A549 (cell line): Measurements from ENCODE around the gene TMSB15B. TPM values are rescaled to one million over a fixed set of nuclear protein-coding genes. Genes with fewer than 3 reads are reported as not detected.
"Not testable (repeated sequence)": the region's sequence is repeated elsewhere in the genome, so short reads cannot be mapped to it uniquely, and the experiment has no call there.

Source experiments
- ATAC-seq, 2 experiments: fragments of 200-7000 bp in 1 of 2; fragments of >200 bp in 1 of 2; cut with Nextera tagmentation in 1 of 2; cut with Tn5 transposase in 1 of 2; 3 replicates each; pipeline versions ENCODE4 v1.8.0 to v1.9.1; 2018 to 2020; ENCODE audit warnings: mild to moderate bottlenecking in 1 of 2, moderate library complexity in 1 of 2
- CTCF ChIA-PET: fragments of 300-600 bp; sonication (Branson Sonifier 250); formaldehyde crosslinking; extraction: SDS; loops from one replicate; lab custom pipeline; 2021; ENCODE audit warnings: antibody characterized with exemption, inconsistent platforms; lab: Yijun Ruan, JAX
- POLR2A ChIA-PET: fragments of 350-600 bp; formaldehyde crosslinking; extraction: SDS; loops from one replicate; lab custom pipeline; 2021; ENCODE audit warnings: antibody characterized with exemption, inconsistent platforms; lab: Yijun Ruan, JAX
- DNase-seq, 2 experiments: peaks; one replicate each; pipeline versions ENCODE4 v3.0.0 to v3.0.0-alpha.2; 2011 to 2016; ENCODE audit warnings: low read depth in 1 of 2, low spot score in 1 of 2
- FAIRE-seq: peaks from 2 replicates; lab custom pipeline; 2011; peaks lifted over from hg19 to GRCh38; lab: Jason Lieb, UNC
- H3K27ac ChIP-seq, 2 experiments: fragments of >200 bp; sonication (Bioruptor Twin); formaldehyde crosslinking; 3 replicates each; pipeline ENCODE4 v1.5.1; 2016 to 2017
- H3K4me1 ChIP-seq: fragments of >200 bp; sonication (Bioruptor Twin); formaldehyde crosslinking; 3 replicates; pipeline ENCODE4 v1.6.1; 2016
- H3K4me2 ChIP-seq: fragments of >200 bp; sonication (Bioruptor Twin); formaldehyde crosslinking; 3 replicates; pipeline ENCODE4 v1.6.1; 2016
- H3K4me3 ChIP-seq: fragments of >200 bp; sonication (Bioruptor Twin); formaldehyde crosslinking; 3 replicates; pipeline ENCODE4 v1.5.1; 2016
- H3K9me3 ChIP-seq: fragments of >200 bp; sonication (Bioruptor Twin); formaldehyde crosslinking; 3 replicates; pipeline ENCODE4 v1.6.1; 2016
- REST ChIP-seq: fragments of 200-600 bp; sonication (generic); IDR thresholded peaks from 2 replicates; pipeline ENCODE4 v1.6.1; 2016; ENCODE audit warnings: antibody characterized with exemption, mild to moderate bottlenecking, moderate library complexity
- SREBF2 ChIP-seq: fragments of 450-650 bp; IDR thresholded peaks from 2 replicates; pipeline ENCODE4 v1.6.1; 2014; ENCODE audit warnings: mild to moderate bottlenecking, moderate library complexity
- WGBS: methylation state at CpG from one replicate; pipeline ENCODE4 v1.1.6; 2017; ENCODE audit errors: missing lambda C conversion rate; 5-methylcytosine and 5-hydroxymethylcytosine counted together
- polyA plus RNA-seq, 4 experiments: library from polyadenylated mRNA; depleted of rRNA in 3 of 4; stranded (reverse); fragments of >200 nt; fragmentation: RNase III in 1 of 4; extraction: RNeasy Plus Mini Kit Qiagen cat#74134 plus additional on column Dnase treatment in 1 of 4; gene quantifications; 2 replicates in 3 of 4; 3 replicates in 1 of 4; pipeline ENCODE4 v1.2.3, GENCODE V29; 2011 to 2017

TMSB15B gene
- polyA plus RNA-seq, 2 of the 4 experiments (the other 2 are of a cell fraction): 6.5 to 12.2 TPM

- TF ChIP-seq REST: no peak
- TF ChIP-seq SREBF2: no peak
These were observed 51.2 kb downstream of the TMSB15B start, which contains the start of gene H2BW1 (continued) for GRCh38 chrX:104013606-104014005.

- H3K27ac ChIP-seq, H3K4me1 ChIP-seq, POLR2A ChIA-PET, ATAC-seq, FAIRE-seq, H3K4me3 ChIP-seq, H3K4me2 ChIP-seq, DNase-seq, H3K9me3 ChIP-seq, CTCF ChIA-PET: not testable (repeated sequence)
- WGBS: 8% methylated on average over 8 of the region's 8 CpGs
These were observed 53.1 kb downstream of the TMSB15B start for GRCh38 chrX:104015576-104015975.

Other genes with a start within 250 kb of the TMSB15B start
- not detected in 2 replicates for gene PLP1, start 185.8 kb upstream of the TMSB15B start, polyA plus RNA-seq (2011; rRNA removed)
- gene PLP1, start 185.8 kb upstream of the TMSB15B start, polyA plus RNA-seq (2017; fragmentation: RNase III; extraction: RNeasy Plus Mini Kit Qiagen cat#74134 plus additional on column Dnase treatment): not detected in 3 replicates
- 0.15 and 0.16 TPM in 2 replicates for gene RAB9B, start 130.4 kb upstream of the TMSB15B start, polyA plus RNA-seq (2011; rRNA removed)
- 0.09 to 0.17 TPM (median 0.14 TPM) in 3 replicates for gene RAB9B, start 130.4 kb upstream of the TMSB15B start, polyA plus RNA-seq (2017; fragmentation: RNase III; extraction: RNeasy Plus Mini Kit Qiagen cat#74134 plus additional on column Dnase treatment)
- not detected in 2 replicates for gene H2BW1, start 51.1 kb downstream of the TMSB15B start, polyA plus RNA-seq (2011; rRNA removed)
- gene H2BW1, start 51.1 kb downstream of the TMSB15B start, polyA plus RNA-seq (2017; fragmentation: RNase III; extraction: RNeasy Plus Mini Kit Qiagen cat#74134 plus additional on column Dnase treatment): not detected in 3 replicates
- gene H2BW2, start 77.3 kb downstream of the TMSB15B start, polyA plus RNA-seq (2011; rRNA removed): not detected in 2 replicates
- not detected in 3 replicates for gene H2BW2, start 77.3 kb downstream of the TMSB15B start, polyA plus RNA-seq (2017; fragmentation: RNase III; extraction: RNeasy Plus Mini Kit Qiagen cat#74134 plus additional on column Dnase treatment)
- 0.81 and 1.1 TPM in 2 replicates for gene TMSB15C, start 113.6 kb downstream of the TMSB15B start, polyA plus RNA-seq (2011; rRNA removed)
- gene TMSB15C, start 113.6 kb downstream of the TMSB15B start, polyA plus RNA-seq (2017; fragmentation: RNase III; extraction: RNeasy Plus Mini Kit Qiagen cat#74134 plus additional on column Dnase treatment): 0.58 to 0.96 TPM (median 0.79 TPM) in 3 replicates
- gene ZCCHC18, start 149.9 kb downstream of the TMSB15B start, polyA plus RNA-seq (2011; rRNA removed): 0.26 and 0.35 TPM in 2 replicates
- 0.14 to 0.22 TPM (median 0.19 TPM) in 3 replicates for gene ZCCHC18, start 149.9 kb downstream of the TMSB15B start, polyA plus RNA-seq (2017; fragmentation: RNase III; extraction: RNeasy Plus Mini Kit Qiagen cat#74134 plus additional on column Dnase treatment)
- gene SLC25A53, start 194.4 kb downstream of the TMSB15B start, polyA plus RNA-seq (2011; rRNA removed): 3.3 and 5.0 TPM in 2 replicates
- gene SLC25A53, start 194.4 kb downstream of the TMSB15B start, polyA plus RNA-seq (2017; fragmentation: RNase III; extraction: RNeasy Plus Mini Kit Qiagen cat#74134 plus additional on column Dnase treatment): 4.6 to 5.5 TPM (median 4.9 TPM) in 3 replicates
- gene FAM199X, start 203.8 kb downstream of the TMSB15B start, polyA plus RNA-seq (2011; rRNA removed): 16.6 and 20.1 TPM in 2 replicates
- 24.2 to 26.4 TPM (median 25.8 TPM) in 3 replicates for gene FAM199X, start 203.8 kb downstream of the TMSB15B start, polyA plus RNA-seq (2017; fragmentation: RNase III; extraction: RNeasy Plus Mini Kit Qiagen cat#74134 plus additional on column Dnase treatment)